ENCODE data around the gene GNE.

GNE gene

GRCh38 chr9:36222449-36222848, 35.8 kb downstream of the GNE start:
- Histone ChIP-seq H3K27ac (ENCODE audit: low read length) (no peak overlapping the region), H3K4me1 (ENCODE audit: control insufficient read depth, low read depth, low read length) (no peaks in the 10 kb centered on the region), H3K36me3 (ENCODE audit: control insufficient read depth, low read depth, low read length) (peaks cover 70% of the 10 kb centered on the region), H3K9ac (ENCODE audit: low read length) (no peak overlapping the region), H3K27me3 (ENCODE audit: control insufficient read depth, insufficient read depth, low read length) (no peaks in the 10 kb centered on the region), H3K9me3 (ENCODE audit: control insufficient read depth, low read depth, low read length) (no peaks in the 10 kb centered on the region), H3K4me3 (ENCODE audit: low read length) (no peak overlapping the region)

GRCh38 chr9:36221667-36222066, 36.6 kb downstream of the GNE start:
- peaks cover 69% of the 10 kb centered on the region for H3K36me3 ChIP-seq (ENCODE audit: control insufficient read depth, low read depth, low read length)
- no peak overlapping the region for H3K4me3 ChIP-seq (ENCODE audit: low read length)
- H3K9ac ChIP-seq (ENCODE audit: low read length) = no peak overlapping the region
- no peaks in the 10 kb centered on the region for H3K4me1 ChIP-seq (ENCODE audit: control insufficient read depth, low read depth, low read length)
- no peaks in the 10 kb centered on the region for H3K9me3 ChIP-seq (ENCODE audit: control insufficient read depth, low read depth, low read length)
- no peak overlapping the region for H3K27ac ChIP-seq (ENCODE audit: low read length)
- H3K27me3 ChIP-seq (ENCODE audit: control insufficient read depth, insufficient read depth, low read length) = no peaks in the 10 kb centered on the region

GRCh38 chr9:36218411-36218901, 39.8 kb downstream of the GNE start:
- Histone ChIP-seq H3K4me3 (ENCODE audit: low read length) (no peak overlapping the region), H3K4me1 (ENCODE audit: control insufficient read depth, low read depth, low read length) (no peaks in the 10 kb centered on the region), H3K9me3 (ENCODE audit: control insufficient read depth, low read depth, low read length) (no peaks in the 10 kb centered on the region), H3K36me3 (ENCODE audit: control insufficient read depth, low read depth, low read length) (peaks cover 67% of the 10 kb centered on the region), H3K27me3 (ENCODE audit: control insufficient read depth, insufficient read depth, low read length) (no peaks in the 10 kb centered on the region), H3K27ac (ENCODE audit: low read length) (no peak overlapping the region), H3K9ac (ENCODE audit: low read length) (no peak overlapping the region)

- H3K27ac ChIP-seq (ENCODE audit: low read length) = no peak overlapping the region
- peaks cover 67% of the 10 kb centered on the region for H3K36me3 ChIP-seq (ENCODE audit: control insufficient read depth, low read depth, low read length)
- no peak overlapping the region for H3K9ac ChIP-seq (ENCODE audit: low read length)
- H3K27me3 ChIP-seq (ENCODE audit: control insufficient read depth, insufficient read depth, low read length) = no peaks in the 10 kb centered on the region
- no peak overlapping the region for H3K4me3 ChIP-seq (ENCODE audit: low read length)
- H3K4me1 ChIP-seq (ENCODE audit: control insufficient read depth, low read depth, low read length) = no peaks in the 10 kb centered on the region
- H3K9me3 ChIP-seq (ENCODE audit: control insufficient read depth, low read depth, low read length) = no peaks in the 10 kb centered on the region
These were observed 40.2 kb downstream of the GNE start for GRCh38 chr9:36218011-36218410.

GRCh38 chr9:36217256-36217968, 40.8 kb downstream of the GNE start:
- no peaks in the 10 kb centered on the region for H3K9me3 ChIP-seq (ENCODE audit: control insufficient read depth, low read depth, low read length)
- H3K27me3 ChIP-seq (ENCODE audit: control insufficient read depth, insufficient read depth, low read length) = no peaks in the 10 kb centered on the region
- no peak overlapping the region for H3K9ac ChIP-seq (ENCODE audit: low read length)
- H3K27ac ChIP-seq (ENCODE audit: low read length) = no peak overlapping the region
- H3K4me1 ChIP-seq (ENCODE audit: control insufficient read depth, low read depth, low read length) = no peaks in the 10 kb centered on the region
- H3K36me3 ChIP-seq (ENCODE audit: control insufficient read depth, low read depth, low read length) = peaks cover 67% of the 10 kb centered on the region
- no peak overlapping the region for H3K4me3 ChIP-seq (ENCODE audit: low read length)

- H3K9ac ChIP-seq (ENCODE audit: low read length) = no peak overlapping the region
- H3K4me1 ChIP-seq (ENCODE audit: control insufficient read depth, low read depth, low read length) = no peaks in the 10 kb centered on the region
- H3K36me3 ChIP-seq (ENCODE audit: control insufficient read depth, low read depth, low read length) = peaks cover 71% of the 10 kb centered on the region
- H3K27ac ChIP-seq (ENCODE audit: low read length) = no peak overlapping the region
- no peak overlapping the region for H3K4me3 ChIP-seq (ENCODE audit: low read length)
- H3K9me3 ChIP-seq (ENCODE audit: control insufficient read depth, low read depth, low read length) = no peaks in the 10 kb centered on the region
- H3K27me3 ChIP-seq (ENCODE audit: control insufficient read depth, insufficient read depth, low read length) = no peaks in the 10 kb centered on the region
These were observed 43.7 kb downstream of the GNE start for GRCh38 chr9:36214571-36214970.

GRCh38 chr9:36213989-36214388, 44.3 kb downstream of the GNE start:
- H3K4me3 ChIP-seq (ENCODE audit: low read length) = no peak overlapping the region
- peaks cover 71% of the 10 kb centered on the region for H3K36me3 ChIP-seq (ENCODE audit: control insufficient read depth, low read depth, low read length)
- H3K27ac ChIP-seq (ENCODE audit: low read length) = no peak overlapping the region
- H3K4me1 ChIP-seq (ENCODE audit: control insufficient read depth, low read depth, low read length) = no peaks in the 10 kb centered on the region
- no peak overlapping the region for H3K9ac ChIP-seq (ENCODE audit: low read length)
- H3K27me3 ChIP-seq (ENCODE audit: control insufficient read depth, insufficient read depth, low read length) = no peaks in the 10 kb centered on the region
- H3K9me3 ChIP-seq (ENCODE audit: control insufficient read depth, low read depth, low read length) = no peaks in the 10 kb centered on the region

- no peak overlapping the region for H3K4me3 ChIP-seq (ENCODE audit: low read length)
- no peak overlapping the region for H3K27ac ChIP-seq (ENCODE audit: low read length)
- no peak overlapping the region for H3K9ac ChIP-seq (ENCODE audit: low read length)
- no peaks in the 10 kb centered on the region for H3K27me3 ChIP-seq (ENCODE audit: control insufficient read depth, insufficient read depth, low read length)
- H3K4me1 ChIP-seq (ENCODE audit: control insufficient read depth, low read depth, low read length) = no peaks in the 10 kb centered on the region
- peaks cover 71% of the 10 kb centered on the region for H3K36me3 ChIP-seq (ENCODE audit: control insufficient read depth, low read depth, low read length)
- no peaks in the 10 kb centered on the region for H3K9me3 ChIP-seq (ENCODE audit: control insufficient read depth, low read depth, low read length)
These were observed 44.9 kb downstream of the GNE start for GRCh38 chr9:36213387-36213786.

GRCh38 chr9:36211510-36211909, 46.7 kb downstream of the GNE start:
- H3K27ac ChIP-seq (ENCODE audit: low read length) = no peak overlapping the region
- H3K9me3 ChIP-seq (ENCODE audit: control insufficient read depth, low read depth, low read length) = no peaks in the 10 kb centered on the region
- no peaks in the 10 kb centered on the region for H3K27me3 ChIP-seq (ENCODE audit: control insufficient read depth, insufficient read depth, low read length)
- H3K36me3 ChIP-seq (ENCODE audit: control insufficient read depth, low read depth, low read length) = peaks cover 75% of the 10 kb centered on the region
- no peak overlapping the region for H3K9ac ChIP-seq (ENCODE audit: low read length)
- H3K4me3 ChIP-seq (ENCODE audit: low read length) = no peak overlapping the region
- H3K4me1 ChIP-seq (ENCODE audit: control insufficient read depth, low read depth, low read length) = no peaks in the 10 kb centered on the region

- no peaks in the 10 kb centered on the region for H3K27me3 ChIP-seq (ENCODE audit: control insufficient read depth, insufficient read depth, low read length)
- H3K4me1 ChIP-seq (ENCODE audit: control insufficient read depth, low read depth, low read length) = no peaks in the 10 kb centered on the region
- no peak overlapping the region for H3K9ac ChIP-seq (ENCODE audit: low read length)
- H3K36me3 ChIP-seq (ENCODE audit: control insufficient read depth, low read depth, low read length) = peaks cover 81% of the 10 kb centered on the region
- H3K9me3 ChIP-seq (ENCODE audit: control insufficient read depth, low read depth, low read length) = no peaks in the 10 kb centered on the region
- H3K4me3 ChIP-seq (ENCODE audit: low read length) = no peak overlapping the region
- no peak overlapping the region for H3K27ac ChIP-seq (ENCODE audit: low read length)
These were observed 47.5 kb downstream of the GNE start for GRCh38 chr9:36210722-36211121.

- Histone ChIP-seq H3K9me3 (ENCODE audit: control insufficient read depth, low read depth, low read length) (no peaks in the 10 kb centered on the region), H3K9ac (ENCODE audit: low read length) (no peak overlapping the region), H3K4me3 (ENCODE audit: low read length) (no peak overlapping the region), H3K27ac (ENCODE audit: low read length) (no peak overlapping the region), H3K4me1 (ENCODE audit: control insufficient read depth, low read depth, low read length) (no peaks in the 10 kb centered on the region), H3K27me3 (ENCODE audit: control insufficient read depth, insufficient read depth, low read length) (no peaks in the 10 kb centered on the region), H3K36me3 (ENCODE audit: control insufficient read depth, low read depth, low read length) (peaks cover 96% of the 10 kb centered on the region)
These were observed 49.6 kb downstream of the GNE start for GRCh38 chr9:36208521-36209253.

Data from iPS-18a (cell line).